GM23248 (cell line): Measurements from ENCODE around the gene SYTL2.

Source experiments
- EZH2 ChIP-seq: fragments of 200-600 bp; sonication (generic); IDR thresholded peaks from 2 replicates; pipeline ENCODE4 v1.6.1; 2018; ENCODE audit warnings: antibody characterized with exemption, mild to moderate bottlenecking; ENCODE audit not compliant: insufficient read depth, poor library complexity, severe bottlenecking
- EZH2phosphoT487 ChIP-seq: fragments of 200-600 bp; sonication (generic); IDR thresholded peaks from 2 replicates; pipeline ENCODE4 v1.6.1; 2018; ENCODE audit warnings: antibody characterized with exemption, moderate library complexity, mild to moderate bottlenecking, low read depth; ENCODE audit not compliant: insufficient read depth

DNA sequence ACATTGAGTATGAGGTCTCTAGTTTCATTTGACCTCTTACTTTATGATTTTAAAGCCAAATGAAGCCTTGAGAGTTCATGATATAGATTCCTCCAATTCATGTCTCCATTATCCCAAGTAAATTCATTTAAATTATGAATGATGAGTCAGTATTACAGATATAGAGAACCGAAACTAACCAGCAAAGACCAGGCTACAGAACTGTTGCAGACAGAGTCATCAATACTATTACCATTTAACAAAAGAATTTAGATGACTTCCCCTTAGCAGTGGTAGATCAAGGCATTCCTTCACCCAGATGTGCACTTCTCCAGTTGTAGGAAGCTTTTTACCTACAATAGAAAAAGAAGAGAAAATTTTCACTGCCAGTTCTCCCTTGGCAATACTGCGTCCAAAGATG, 113.2 kb downstream of the SYTL2 start:
- TF ChIP-seq EZH2phosphoT487 (no peak), EZH2 (no peak)
